SK-N-SH treated with all-trans-retinoic acid at 6 μM for 48 hours (cell line): ENCODE results near the gene SDK2.

ENCODE experiments used
- ARNTL ChIP-seq: fragments of 450-650 bp; formaldehyde crosslinking; IDR thresholded peaks from 2 replicates; pipeline ENCODE4 v1.5.0; 2020; ENCODE audit warnings: low read depth, mild to moderate bottlenecking, moderate library complexity, borderline replicate concordance
- CSDC2 ChIP-seq: fragments of 250-450 bp; sonication (Bioruptor Pico); IDR thresholded peaks from 2 replicates; pipeline ENCODE4 v1.5.0; 2020; ENCODE audit warnings: mild to moderate bottlenecking, moderate library complexity
- SNAI2 ChIP-seq: fragments of 250-450 bp; sonication (Bioruptor Pico); IDR thresholded peaks from 2 replicates; pipeline ENCODE4 v1.5.0; 2020; ENCODE audit warnings: mild to moderate bottlenecking, moderate library complexity
- ZFP30 ChIP-seq: fragments of 450-650 bp; formaldehyde crosslinking; IDR thresholded peaks from 2 replicates; pipeline ENCODE4 v1.5.0; 2022; ENCODE audit warnings: mild to moderate bottlenecking, moderate library complexity
- TF ChIP-seq, protein P1 (sequence below): fragments of 250-450 bp; sonication (Bioruptor Pico); IDR thresholded peaks from 2 replicates; pipeline ENCODE4 v1.8.0; 2020; ENCODE audit warnings: mild to moderate bottlenecking, moderate library complexity, borderline replicate concordance

DNA sequence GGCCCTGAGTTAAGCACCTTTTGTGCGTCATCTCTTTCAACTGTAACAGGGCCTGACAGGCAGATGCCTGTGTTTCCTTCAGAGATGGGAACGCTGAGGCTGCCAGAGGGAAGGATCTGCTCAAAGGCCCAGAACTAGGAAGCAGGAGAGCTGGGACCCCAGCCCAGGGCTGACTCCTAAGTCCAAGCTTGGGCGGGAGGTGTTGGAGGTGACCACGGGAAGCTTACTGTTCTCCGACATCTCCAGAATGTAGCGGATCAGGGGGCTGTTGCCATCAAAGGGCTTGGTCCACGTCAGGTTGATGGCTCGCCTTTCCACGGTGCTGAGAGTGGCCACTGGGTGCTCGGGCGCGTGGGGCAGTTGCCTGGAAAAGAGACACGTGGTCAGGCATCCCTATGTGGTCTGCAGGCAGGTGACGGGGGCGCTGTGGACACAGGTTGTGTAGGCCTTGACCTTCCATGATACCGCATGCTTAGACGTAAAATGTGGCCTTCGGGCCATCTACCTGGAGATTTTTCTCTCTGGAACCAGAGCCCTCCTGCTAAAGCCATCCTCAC is 221.0 kb downstream of the SDK2 start:
- TF ChIP-seq ZFP30 (no peak), ARNTL (CRISPR knock-in tag) (no peak), SNAI2 (CRISPR knock-in tag) (no peak), CSDC2 (no peak)
- TF ChIP-seq, protein P1, sequence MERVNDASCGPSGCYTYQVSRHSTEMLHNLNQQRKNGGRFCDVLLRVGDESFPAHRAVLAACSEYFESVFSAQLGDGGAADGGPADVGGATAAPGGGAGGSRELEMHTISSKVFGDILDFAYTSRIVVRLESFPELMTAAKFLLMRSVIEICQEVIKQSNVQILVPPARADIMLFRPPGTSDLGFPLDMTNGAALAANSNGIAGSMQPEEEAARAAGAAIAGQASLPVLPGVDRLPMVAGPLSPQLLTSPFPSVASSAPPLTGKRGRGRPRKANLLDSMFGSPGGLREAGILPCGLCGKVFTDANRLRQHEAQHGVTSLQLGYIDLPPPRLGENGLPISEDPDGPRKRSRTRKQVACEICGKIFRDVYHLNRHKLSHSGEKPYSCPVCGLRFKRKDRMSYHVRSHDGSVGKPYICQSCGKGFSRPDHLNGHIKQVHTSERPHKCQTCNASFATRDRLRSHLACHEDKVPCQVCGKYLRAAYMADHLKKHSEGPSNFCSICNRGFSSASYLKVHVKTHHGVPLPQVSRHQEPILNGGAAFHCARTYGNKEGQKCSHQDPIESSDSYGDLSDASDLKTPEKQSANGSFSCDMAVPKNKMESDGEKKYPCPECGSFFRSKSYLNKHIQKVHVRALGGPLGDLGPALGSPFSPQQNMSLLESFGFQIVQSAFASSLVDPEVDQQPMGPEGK: no peak
